ENCODE results near the gene MAMDC2.
A peak's percentile ranks its signal among the peaks of the same experiment; 100 is the strongest.

The MAMDC2 gene

GRCh38 chr9:70094747-70095146 is 51.1 kb downstream of the MAMDC2 start:
- peaks cover 2% of the 10 kb centered on the region for H3K4me1 ChIP-seq (ENCODE audit: control insufficient read depth, insufficient read depth, low read length, poor library complexity, severe bottlenecking)
- no peaks in the 10 kb centered on the region for H3K27me3 ChIP-seq (replicated peaks; ENCODE audit: control insufficient read depth, insufficient read depth, low read length, poor library complexity, severe bottlenecking)
- H3K9me3 ChIP-seq (ENCODE audit: control insufficient read depth, low read length): no peaks in the 10 kb centered on the region
- H3K36me3 ChIP-seq (ENCODE audit: control insufficient read depth, insufficient read depth, low read length): no peaks in the 10 kb centered on the region
- H3K27ac ChIP-seq (ENCODE audit: insufficient read depth, low read length, poor library complexity, severe bottlenecking): no peak overlapping the region
- no peak for DNase-seq
- no peak overlapping the region for H3K4me3 ChIP-seq (ENCODE audit: insufficient read depth, low read depth, low read length, poor library complexity, severe bottlenecking)

- no peak overlapping the region for H3K27ac ChIP-seq (ENCODE audit: insufficient read depth, low read length, poor library complexity, severe bottlenecking)
- no peak for DNase-seq
- H3K4me1 ChIP-seq (ENCODE audit: control insufficient read depth, insufficient read depth, low read length, poor library complexity, severe bottlenecking): peaks cover 2% of the 10 kb centered on the region
- H3K4me3 ChIP-seq (ENCODE audit: insufficient read depth, low read depth, low read length, poor library complexity, severe bottlenecking): no peak overlapping the region
- no peaks in the 10 kb centered on the region for H3K36me3 ChIP-seq (ENCODE audit: control insufficient read depth, insufficient read depth, low read length)
- H3K9me3 ChIP-seq (ENCODE audit: control insufficient read depth, low read length): no peaks in the 10 kb centered on the region
- no peaks in the 10 kb centered on the region for H3K27me3 ChIP-seq (replicated peaks; ENCODE audit: control insufficient read depth, insufficient read depth, low read length, poor library complexity, severe bottlenecking)
Measured at GRCh38 chr9:70097187-70097586, 53.5 kb downstream of the MAMDC2 start.

GRCh38 chr9:70100362-70100761 is 56.7 kb downstream of the MAMDC2 start:
- Histone ChIP-seq H3K36me3 (ENCODE audit: control insufficient read depth, insufficient read depth, low read length) (no peaks in the 10 kb centered on the region), H3K4me3 (ENCODE audit: insufficient read depth, low read depth, low read length, poor library complexity, severe bottlenecking) (no peak overlapping the region), H3K27me3 (replicated peaks; ENCODE audit: control insufficient read depth, insufficient read depth, low read length, poor library complexity, severe bottlenecking) (no peaks in the 10 kb centered on the region), H3K27ac (ENCODE audit: insufficient read depth, low read length, poor library complexity, severe bottlenecking) (no peak overlapping the region), H3K9me3 (ENCODE audit: control insufficient read depth, low read length) (no peaks in the 10 kb centered on the region), H3K4me1 (ENCODE audit: control insufficient read depth, insufficient read depth, low read length, poor library complexity, severe bottlenecking) (no peaks in the 10 kb centered on the region)
- DNase-seq: no peak

DNA sequence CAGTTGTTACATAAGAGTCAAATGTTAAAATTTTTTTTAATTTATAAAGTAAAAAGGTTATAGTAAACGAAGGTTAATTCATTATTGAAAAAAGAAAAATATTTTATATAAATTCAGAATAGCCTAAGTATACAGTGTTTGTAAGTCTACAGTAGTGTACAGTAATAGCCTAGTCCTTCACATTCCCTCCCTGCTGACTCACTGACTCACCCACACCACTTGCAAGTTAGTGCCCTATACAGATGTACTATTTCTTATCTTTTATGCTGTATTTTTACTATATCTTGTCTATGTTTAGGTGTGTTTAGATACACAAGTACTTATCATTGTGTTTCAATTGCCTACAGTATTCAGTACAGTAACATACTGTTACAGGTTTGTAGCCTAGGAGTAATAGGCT is 57.6 kb downstream of the MAMDC2 start:
- Histone ChIP-seq H3K9me3 (ENCODE audit: control insufficient read depth, low read length) (no peaks in the 10 kb centered on the region), H3K4me3 (ENCODE audit: insufficient read depth, low read depth, low read length, poor library complexity, severe bottlenecking) (no peak overlapping the region), H3K36me3 (ENCODE audit: control insufficient read depth, insufficient read depth, low read length) (no peaks in the 10 kb centered on the region), H3K4me1 (ENCODE audit: control insufficient read depth, insufficient read depth, low read length, poor library complexity, severe bottlenecking) (no peaks in the 10 kb centered on the region), H3K27me3 (replicated peaks; ENCODE audit: control insufficient read depth, insufficient read depth, low read length, poor library complexity, severe bottlenecking) (no peaks in the 10 kb centered on the region), H3K27ac (ENCODE audit: insufficient read depth, low read length, poor library complexity, severe bottlenecking) (no peak overlapping the region)
- no peak for DNase-seq

GRCh38 chr9:70105147-70105546 is 61.5 kb downstream of the MAMDC2 start:
- DNase-seq: no peak
- Histone ChIP-seq H3K4me1 (ENCODE audit: control insufficient read depth, insufficient read depth, low read length, poor library complexity, severe bottlenecking) (no peaks in the 10 kb centered on the region), H3K4me3 (ENCODE audit: insufficient read depth, low read depth, low read length, poor library complexity, severe bottlenecking) (no peak overlapping the region), H3K27me3 (replicated peaks; ENCODE audit: control insufficient read depth, insufficient read depth, low read length, poor library complexity, severe bottlenecking) (no peaks in the 10 kb centered on the region), H3K36me3 (ENCODE audit: control insufficient read depth, insufficient read depth, low read length) (no peaks in the 10 kb centered on the region), H3K9me3 (ENCODE audit: control insufficient read depth, low read length) (no peaks in the 10 kb centered on the region), H3K27ac (ENCODE audit: insufficient read depth, low read length, poor library complexity, severe bottlenecking) (no peak overlapping the region)

DNA sequence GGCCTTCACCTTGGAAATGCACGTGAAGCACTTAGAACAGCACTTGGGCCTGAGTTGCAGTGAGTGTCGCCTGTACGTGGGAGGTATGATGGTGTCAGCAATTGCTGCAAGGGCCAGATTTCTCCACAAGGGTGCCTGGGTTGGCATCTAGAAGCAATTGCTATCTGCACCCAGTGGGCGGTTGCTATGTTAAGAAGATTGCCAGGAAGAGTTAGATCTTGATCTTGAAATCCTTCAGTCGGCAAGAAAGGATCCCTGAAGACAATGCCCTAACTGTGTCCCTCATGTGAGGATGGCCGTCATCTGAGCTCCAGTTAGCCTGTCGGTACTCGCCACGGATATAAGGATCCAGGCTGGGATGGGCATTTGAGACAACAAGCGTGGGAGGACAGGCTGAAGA is 62.9 kb downstream of the MAMDC2 start:
- Histone ChIP-seq H3K9me3 (ENCODE audit: control insufficient read depth, low read length) (no peaks in the 10 kb centered on the region), H3K27ac (ENCODE audit: insufficient read depth, low read length, poor library complexity, severe bottlenecking) (no peak overlapping the region), H3K4me1 (ENCODE audit: control insufficient read depth, insufficient read depth, low read length, poor library complexity, severe bottlenecking) (no peaks in the 10 kb centered on the region), H3K27me3 (replicated peaks; ENCODE audit: control insufficient read depth, insufficient read depth, low read length, poor library complexity, severe bottlenecking) (no peaks in the 10 kb centered on the region), H3K36me3 (ENCODE audit: control insufficient read depth, insufficient read depth, low read length) (no peaks in the 10 kb centered on the region), H3K4me3 (ENCODE audit: insufficient read depth, low read depth, low read length, poor library complexity, severe bottlenecking) (no peak overlapping the region)
- no peak for DNase-seq

DNA sequence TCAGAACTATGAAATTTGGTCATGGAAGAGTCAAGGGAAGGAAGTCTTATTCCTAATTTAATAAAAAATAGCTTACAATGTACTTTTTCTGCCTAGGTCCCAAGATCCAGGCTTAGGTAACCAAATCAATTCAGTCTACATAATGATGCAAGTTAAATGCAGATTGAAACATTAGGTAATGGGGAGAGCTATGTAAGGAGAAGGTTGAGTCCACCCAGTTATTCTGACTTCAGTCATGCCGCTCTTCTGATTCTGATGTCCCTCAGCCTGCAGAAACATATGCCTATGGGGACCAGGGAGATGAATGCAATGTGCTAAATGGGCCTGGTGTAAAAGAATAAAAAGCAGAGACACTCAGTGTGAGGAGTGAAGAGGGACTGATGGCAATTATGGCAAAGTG is 63.9 kb downstream of the MAMDC2 start:
- Histone ChIP-seq H3K9me3 (ENCODE audit: control insufficient read depth, low read length) (no peaks in the 10 kb centered on the region), H3K4me1 (ENCODE audit: control insufficient read depth, insufficient read depth, low read length, poor library complexity, severe bottlenecking) (no peaks in the 10 kb centered on the region), H3K4me3 (ENCODE audit: insufficient read depth, low read depth, low read length, poor library complexity, severe bottlenecking) (no peak overlapping the region), H3K27ac (ENCODE audit: insufficient read depth, low read length, poor library complexity, severe bottlenecking) (no peak overlapping the region), H3K36me3 (ENCODE audit: control insufficient read depth, insufficient read depth, low read length) (no peaks in the 10 kb centered on the region), H3K27me3 (replicated peaks; ENCODE audit: control insufficient read depth, insufficient read depth, low read length, poor library complexity, severe bottlenecking) (no peaks in the 10 kb centered on the region)
- DNase-seq: no peak

DNA sequence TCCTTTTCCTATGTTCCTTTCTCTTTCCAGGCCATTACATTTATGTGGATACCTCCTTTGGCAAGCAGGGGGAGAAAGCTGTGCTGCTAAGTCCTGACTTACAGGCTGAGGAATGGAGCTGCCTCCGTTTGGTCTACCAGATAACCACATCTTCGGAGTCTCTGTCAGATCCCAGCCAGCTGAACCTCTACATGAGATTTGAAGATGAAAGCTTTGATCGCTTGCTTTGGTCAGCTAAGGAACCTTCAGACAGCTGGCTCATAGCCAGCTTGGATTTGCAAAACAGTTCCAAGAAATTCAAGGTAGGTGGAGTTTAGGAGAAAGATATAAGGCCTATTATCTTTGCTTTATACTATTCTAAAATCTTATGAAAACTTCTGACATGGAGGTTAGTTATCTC is 64.5 kb downstream of the MAMDC2 start:
- Histone ChIP-seq H3K36me3 (ENCODE audit: control insufficient read depth, insufficient read depth, low read length) (no peaks in the 10 kb centered on the region), H3K4me3 (ENCODE audit: insufficient read depth, low read depth, low read length, poor library complexity, severe bottlenecking) (no peak overlapping the region), H3K9me3 (ENCODE audit: control insufficient read depth, low read length) (no peaks in the 10 kb centered on the region), H3K27ac (ENCODE audit: insufficient read depth, low read length, poor library complexity, severe bottlenecking) (no peak overlapping the region), H3K27me3 (replicated peaks; ENCODE audit: control insufficient read depth, insufficient read depth, low read length, poor library complexity, severe bottlenecking) (no peaks in the 10 kb centered on the region), H3K4me1 (ENCODE audit: control insufficient read depth, insufficient read depth, low read length, poor library complexity, severe bottlenecking) (no peaks in the 10 kb centered on the region)
- no peak for DNase-seq

- Histone ChIP-seq H3K27ac (ENCODE audit: insufficient read depth, low read length, poor library complexity, severe bottlenecking) (no peak overlapping the region), H3K27me3 (replicated peaks; ENCODE audit: control insufficient read depth, insufficient read depth, low read length, poor library complexity, severe bottlenecking) (no peaks in the 10 kb centered on the region), H3K4me1 (ENCODE audit: control insufficient read depth, insufficient read depth, low read length, poor library complexity, severe bottlenecking) (no peaks in the 10 kb centered on the region), H3K9me3 (ENCODE audit: control insufficient read depth, low read length) (no peaks in the 10 kb centered on the region), H3K4me3 (ENCODE audit: insufficient read depth, low read depth, low read length, poor library complexity, severe bottlenecking) (no peak overlapping the region), H3K36me3 (ENCODE audit: control insufficient read depth, insufficient read depth, low read length) (no peaks in the 10 kb centered on the region)
- DNase-seq: no peak
Measured at GRCh38 chr9:70110194-70111041, 66.8 kb downstream of the MAMDC2 start.

- Histone ChIP-seq H3K27me3 (replicated peaks; ENCODE audit: control insufficient read depth, insufficient read depth, low read length, poor library complexity, severe bottlenecking) (no peaks in the 10 kb centered on the region), H3K9me3 (ENCODE audit: control insufficient read depth, low read length) (no peaks in the 10 kb centered on the region), H3K4me1 (ENCODE audit: control insufficient read depth, insufficient read depth, low read length, poor library complexity, severe bottlenecking) (no peaks in the 10 kb centered on the region), H3K27ac (ENCODE audit: insufficient read depth, low read length, poor library complexity, severe bottlenecking) (no peak overlapping the region), H3K4me3 (ENCODE audit: insufficient read depth, low read depth, low read length, poor library complexity, severe bottlenecking) (no peak overlapping the region), H3K36me3 (ENCODE audit: control insufficient read depth, insufficient read depth, low read length) (no peaks in the 10 kb centered on the region)
- peak in 2 of 3 donors; percentile 5 to 19 for DNase-seq
Measured at GRCh38 chr9:70111042-70111602, 67.5 kb downstream of the MAMDC2 start.

All from effector memory CD4-positive, alpha-beta T cell (primary cell).